NT2/D1 (cell line): ENCODE results near the gene STAG1.
"Not testable (repeated sequence)": the region's sequence is repeated elsewhere in the genome, so short reads cannot be mapped to it uniquely, and the experiment has no call there.

Experiments
- SUZ12 ChIP-seq: IDR thresholded peaks from 2 replicates; pipeline ENCODE4 v1.6.1; 2011; ENCODE audit not compliant: insufficient read length, insufficient read depth; ENCODE audit errors: extremely low read depth
- YY1 ChIP-seq: IDR thresholded peaks from 2 replicates; pipeline ENCODE4 v1.6.1; 2011; ENCODE audit not compliant: insufficient read length, insufficient read depth
- ZNF274 ChIP-seq: IDR thresholded peaks from 2 replicates; pipeline ENCODE4 v1.6.1; 2011; ENCODE audit warnings: mild to moderate bottlenecking, low read depth, low read length

DNA sequence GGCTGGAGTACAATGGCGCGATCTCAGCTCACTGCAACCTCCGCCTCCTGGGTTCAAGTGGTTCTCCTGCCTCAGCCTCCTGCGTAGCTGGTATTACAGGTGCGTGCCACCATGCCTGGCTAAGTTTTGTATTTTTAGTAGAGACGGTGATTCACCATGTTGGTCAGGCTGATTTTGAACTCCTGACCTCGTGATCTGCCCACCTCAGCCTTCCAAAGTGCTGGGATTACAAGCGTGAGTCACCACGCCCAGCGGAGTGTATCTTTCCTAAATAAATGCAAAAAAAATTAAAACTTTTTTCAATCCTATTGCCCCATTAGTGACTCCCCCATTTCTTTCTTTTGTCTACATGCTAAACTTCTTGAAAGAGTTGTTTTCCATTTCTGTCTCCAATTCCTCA lies 49.0 kb upstream of the STAG1 start:
- not testable (repeated sequence) for TF ChIP-seq ZNF274, YY1, SUZ12
